AG09309 (cell line): ENCODE data around the gene CEBPB.
A peak's percentile ranks its signal among the peaks of the same experiment; 100 is the strongest.

Experiments
- DNase-seq: peaks from one replicate; pipeline ENCODE4 v3.0.0-alpha.2; 2010; ENCODE audit warnings: low read depth
- H3K4me3 ChIP-seq: 2 replicates; pipeline ENCODE4 v1.5.1; 2011; ENCODE audit warnings: mild to moderate bottlenecking, low read depth, low read length, moderate library complexity; ENCODE audit not compliant: control insufficient read depth
- TF ChIP-seq, protein P1 (sequence below): IDR thresholded peaks from 2 replicates; pipeline ENCODE4 v1.5.1; 2011; ENCODE audit warnings: mild to moderate bottlenecking, low read depth, low read length, inconsistent platforms; ENCODE audit not compliant: insufficient read depth, control insufficient read depth; ENCODE audit errors: missing control alignments

CEBPB gene

DNA sequence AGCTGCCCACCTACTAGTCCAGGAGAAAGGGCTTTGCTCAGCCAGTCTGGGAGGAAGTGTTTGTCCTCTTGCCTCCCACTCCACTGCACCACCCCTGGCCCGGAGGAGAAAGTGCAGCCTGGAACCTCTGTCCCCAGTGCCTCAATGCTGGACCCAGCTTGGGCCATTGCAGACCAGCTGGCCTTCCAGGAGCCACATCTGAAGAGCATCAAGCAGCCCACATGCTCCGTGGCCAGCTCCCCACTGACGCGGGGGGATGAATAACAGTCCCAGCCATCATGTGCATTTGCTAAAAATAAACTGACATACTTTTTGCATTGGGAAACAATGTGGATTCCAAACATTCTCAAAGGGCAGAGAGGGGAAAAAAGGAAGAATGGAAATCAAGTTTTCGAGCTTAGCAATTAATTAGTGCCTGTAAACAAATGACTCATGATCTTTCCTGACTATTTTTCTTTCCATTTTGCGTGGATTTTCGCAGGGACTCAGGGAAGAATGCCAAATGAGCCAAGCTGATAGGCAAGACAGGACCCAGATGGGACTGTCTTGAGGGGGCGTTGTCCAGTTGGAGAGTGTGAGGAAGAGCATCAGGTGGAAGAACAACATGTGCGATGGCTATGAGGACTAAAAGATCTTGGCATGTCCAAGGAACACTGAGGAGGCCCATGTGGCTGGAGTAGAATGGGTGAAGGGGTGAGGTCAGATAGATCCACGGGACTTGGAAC is 34.1 kb downstream of the CEBPB start:
- DNase-seq: peak; percentile 89
- H3K4me3 ChIP-seq: no peak overlapping the region
- TF ChIP-seq, protein P1, sequence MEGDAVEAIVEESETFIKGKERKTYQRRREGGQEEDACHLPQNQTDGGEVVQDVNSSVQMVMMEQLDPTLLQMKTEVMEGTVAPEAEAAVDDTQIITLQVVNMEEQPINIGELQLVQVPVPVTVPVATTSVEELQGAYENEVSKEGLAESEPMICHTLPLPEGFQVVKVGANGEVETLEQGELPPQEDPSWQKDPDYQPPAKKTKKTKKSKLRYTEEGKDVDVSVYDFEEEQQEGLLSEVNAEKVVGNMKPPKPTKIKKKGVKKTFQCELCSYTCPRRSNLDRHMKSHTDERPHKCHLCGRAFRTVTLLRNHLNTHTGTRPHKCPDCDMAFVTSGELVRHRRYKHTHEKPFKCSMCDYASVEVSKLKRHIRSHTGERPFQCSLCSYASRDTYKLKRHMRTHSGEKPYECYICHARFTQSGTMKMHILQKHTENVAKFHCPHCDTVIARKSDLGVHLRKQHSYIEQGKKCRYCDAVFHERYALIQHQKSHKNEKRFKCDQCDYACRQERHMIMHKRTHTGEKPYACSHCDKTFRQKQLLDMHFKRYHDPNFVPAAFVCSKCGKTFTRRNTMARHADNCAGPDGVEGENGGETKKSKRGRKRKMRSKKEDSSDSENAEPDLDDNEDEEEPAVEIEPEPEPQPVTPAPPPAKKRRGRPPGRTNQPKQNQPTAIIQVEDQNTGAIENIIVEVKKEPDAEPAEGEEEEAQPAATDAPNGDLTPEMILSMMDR: peak; percentile 29

DNA sequence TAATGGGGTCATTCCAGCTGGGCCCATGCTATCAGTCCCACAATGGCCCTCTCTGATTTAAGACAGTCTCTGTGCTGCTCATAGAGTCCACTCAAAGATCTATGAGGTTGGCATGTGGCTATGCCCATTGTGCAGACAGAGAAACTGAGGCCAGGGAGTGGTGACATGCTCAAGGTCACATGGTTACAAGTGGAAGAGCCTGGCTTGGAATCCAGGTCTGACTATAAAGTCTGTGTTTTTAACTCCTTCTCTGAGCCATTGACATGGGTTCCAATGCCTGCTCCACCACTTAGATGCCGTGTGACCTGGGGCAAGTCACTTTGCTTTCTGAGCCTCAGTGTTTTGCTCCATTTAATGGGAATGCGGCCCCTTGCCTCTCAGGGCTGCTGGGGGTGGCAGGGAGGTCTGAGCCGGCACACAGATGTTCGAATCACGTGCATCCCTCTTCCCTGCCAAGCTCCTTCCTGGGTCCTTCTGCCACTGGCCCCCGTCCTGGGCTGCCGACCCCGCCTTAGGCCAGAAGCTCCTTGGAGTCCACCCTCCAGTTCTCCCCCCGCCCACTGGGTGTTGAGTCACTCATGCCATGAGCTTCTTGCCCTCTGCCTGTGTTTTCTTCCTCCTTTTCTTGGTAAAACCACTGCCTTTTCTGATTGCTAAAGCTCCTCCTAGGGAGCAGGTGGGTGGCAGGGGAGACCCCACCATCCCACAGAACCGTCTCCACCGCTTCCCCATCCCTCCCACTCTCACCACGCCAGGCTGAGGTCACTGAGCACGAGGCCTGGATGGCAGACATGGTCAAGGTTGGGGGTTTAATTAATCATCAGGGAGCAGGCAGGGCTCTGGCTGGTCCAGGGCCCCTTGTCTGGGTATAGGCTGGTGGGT is 35.7 kb downstream of the CEBPB start:
- DNase-seq: no peak
- TF ChIP-seq, protein P1: no peak
- no peak overlapping the region for H3K4me3 ChIP-seq

DNA sequence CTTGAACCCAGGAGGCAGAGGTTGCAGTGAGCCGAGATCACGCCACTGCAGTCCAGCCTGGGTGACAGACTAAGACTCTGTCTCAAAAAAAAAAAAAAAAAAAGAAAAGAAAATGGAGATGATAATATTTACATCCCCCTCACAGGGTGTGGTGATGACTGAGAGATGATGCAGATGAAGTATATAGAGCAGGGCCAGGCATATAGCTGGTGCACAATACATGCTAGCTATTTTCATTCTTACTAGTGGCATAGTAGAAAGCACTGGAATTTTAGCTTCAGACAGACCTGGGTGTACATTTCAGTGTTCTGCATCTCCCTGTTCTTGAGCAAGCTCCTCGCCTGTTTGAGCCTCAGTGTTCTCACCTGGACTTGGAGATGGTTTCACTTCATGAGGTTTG is 36.9 kb downstream of the CEBPB start:
- H3K4me3 ChIP-seq: no peak overlapping the region
- TF ChIP-seq, protein P1: no peak
- no peak for DNase-seq

DNA sequence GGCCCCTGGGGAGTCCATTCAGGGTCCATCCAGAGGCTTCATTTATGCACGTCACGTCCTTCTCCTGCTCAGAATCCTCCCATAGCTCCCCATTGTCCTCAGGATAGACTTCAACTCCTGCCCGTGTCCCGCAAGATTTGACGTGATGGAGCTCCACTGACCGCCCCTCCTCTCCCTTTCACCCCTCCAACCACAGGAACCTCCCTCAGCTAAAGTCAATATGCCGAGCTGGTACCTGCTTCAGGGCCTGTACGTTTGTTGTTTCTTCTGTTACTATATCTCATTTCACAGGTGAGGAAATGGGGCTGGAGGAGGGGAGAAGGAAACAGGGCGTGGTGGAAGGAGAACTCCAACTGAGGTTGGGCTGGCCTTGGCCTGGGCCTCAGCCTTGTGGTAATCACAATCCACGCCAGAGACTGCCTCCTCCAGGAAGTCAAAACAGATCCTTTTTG is 38.6 kb downstream of the CEBPB start:
- TF ChIP-seq, protein P1: no peak
- H3K4me3 ChIP-seq: no peak overlapping the region
- no peak for DNase-seq

DNA sequence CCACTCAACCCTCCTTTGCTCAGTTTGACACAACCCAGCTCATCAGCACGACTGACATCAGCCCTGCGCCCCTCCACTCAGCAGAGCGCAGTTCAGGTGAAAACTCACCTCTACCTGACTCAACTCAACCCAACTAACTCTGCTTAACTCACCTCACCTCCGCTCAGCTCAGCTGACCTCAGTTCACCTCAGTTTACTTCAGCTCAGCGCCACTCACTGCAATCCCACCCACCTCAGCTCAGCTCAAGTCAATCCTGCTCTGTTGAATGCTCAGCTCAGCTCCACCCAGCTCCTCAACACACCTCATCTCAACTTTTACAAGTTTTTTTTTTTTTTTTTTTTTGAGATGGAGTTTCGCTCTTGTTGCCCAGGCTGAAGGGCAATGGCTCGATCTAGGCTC is 39.6 kb downstream of the CEBPB start:
- TF ChIP-seq, protein P1: no peak
- DNase-seq: no peak
- no peak overlapping the region for H3K4me3 ChIP-seq

DNA sequence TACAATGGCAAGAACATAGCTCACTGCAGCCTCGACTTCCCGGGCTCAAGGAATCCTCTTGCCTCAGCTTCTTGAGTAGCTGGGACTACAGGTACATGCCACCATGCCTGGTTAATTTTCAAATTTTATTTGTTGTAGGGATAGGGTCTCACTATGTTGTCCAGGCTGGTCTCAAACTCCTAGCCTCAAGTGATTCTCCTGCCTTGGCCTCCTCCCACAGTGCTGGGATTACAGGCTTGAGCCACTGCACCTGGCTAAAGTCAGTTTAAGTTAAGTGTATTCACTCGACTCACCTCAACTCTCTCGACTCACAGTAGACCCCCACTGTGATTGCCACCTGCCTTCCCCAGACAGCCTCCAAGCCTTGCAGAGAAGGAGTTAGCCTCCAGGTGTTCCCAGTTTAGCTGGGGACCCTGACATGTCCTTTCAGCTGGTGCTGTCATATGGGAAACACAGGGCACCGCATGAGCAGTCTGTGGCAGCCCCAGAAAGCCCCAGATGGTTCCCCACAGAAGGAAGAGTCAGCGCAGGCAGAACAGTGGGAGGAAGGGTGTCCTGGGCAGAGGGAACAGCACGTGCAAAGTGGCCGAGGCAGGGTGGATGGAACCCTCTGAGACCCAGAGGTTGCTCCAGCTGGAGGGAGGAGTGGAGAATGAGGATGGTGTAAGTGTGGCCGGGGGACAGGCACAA is 40.4 kb downstream of the CEBPB start:
- no peak overlapping the region for H3K4me3 ChIP-seq
- TF ChIP-seq, protein P1: no peak
- no peak for DNase-seq
